Measurements from ENCODE around the gene MAPK8IP3.

Gene MAPK8IP3

DNA sequence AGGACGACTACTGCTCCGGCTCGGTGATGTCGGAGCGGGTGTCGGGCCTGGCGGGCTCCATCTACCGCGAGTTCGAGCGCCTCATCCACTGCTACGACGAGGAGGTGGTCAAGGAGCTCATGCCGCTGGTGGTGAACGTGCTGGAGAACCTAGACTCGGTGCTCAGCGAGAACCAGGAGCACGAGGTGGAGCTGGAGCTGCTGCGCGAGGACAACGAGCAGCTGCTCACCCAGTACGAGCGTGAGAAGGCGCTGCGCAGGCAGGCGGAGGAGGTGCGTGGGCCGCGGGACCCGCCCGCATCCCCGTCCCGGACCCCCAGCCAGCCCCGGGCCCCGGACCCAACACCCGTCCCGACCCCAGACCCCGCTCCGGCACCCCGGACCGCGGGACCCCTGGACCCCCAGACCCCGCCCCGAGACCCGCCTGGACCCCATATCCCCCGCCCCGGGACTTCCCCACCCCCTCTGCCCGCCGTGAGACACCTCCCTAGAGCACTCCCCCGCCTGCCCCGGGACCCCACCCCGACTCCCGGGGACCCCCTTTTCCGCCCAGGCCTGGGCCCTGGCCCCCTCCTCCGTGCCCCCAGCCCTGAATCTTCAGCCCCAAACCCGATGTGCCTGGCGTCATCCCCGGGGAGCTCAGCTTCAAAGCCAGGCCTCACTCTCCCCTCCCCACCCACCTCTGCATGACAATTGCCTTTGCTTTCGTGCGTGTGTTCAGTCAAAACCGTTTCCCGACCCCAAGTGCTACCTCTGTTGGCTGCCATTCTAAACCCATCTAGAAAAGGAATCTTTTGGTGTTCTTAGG is 594 bp downstream of the MAPK8IP3 start:
- TF ChIP-seq, protein P1, sequence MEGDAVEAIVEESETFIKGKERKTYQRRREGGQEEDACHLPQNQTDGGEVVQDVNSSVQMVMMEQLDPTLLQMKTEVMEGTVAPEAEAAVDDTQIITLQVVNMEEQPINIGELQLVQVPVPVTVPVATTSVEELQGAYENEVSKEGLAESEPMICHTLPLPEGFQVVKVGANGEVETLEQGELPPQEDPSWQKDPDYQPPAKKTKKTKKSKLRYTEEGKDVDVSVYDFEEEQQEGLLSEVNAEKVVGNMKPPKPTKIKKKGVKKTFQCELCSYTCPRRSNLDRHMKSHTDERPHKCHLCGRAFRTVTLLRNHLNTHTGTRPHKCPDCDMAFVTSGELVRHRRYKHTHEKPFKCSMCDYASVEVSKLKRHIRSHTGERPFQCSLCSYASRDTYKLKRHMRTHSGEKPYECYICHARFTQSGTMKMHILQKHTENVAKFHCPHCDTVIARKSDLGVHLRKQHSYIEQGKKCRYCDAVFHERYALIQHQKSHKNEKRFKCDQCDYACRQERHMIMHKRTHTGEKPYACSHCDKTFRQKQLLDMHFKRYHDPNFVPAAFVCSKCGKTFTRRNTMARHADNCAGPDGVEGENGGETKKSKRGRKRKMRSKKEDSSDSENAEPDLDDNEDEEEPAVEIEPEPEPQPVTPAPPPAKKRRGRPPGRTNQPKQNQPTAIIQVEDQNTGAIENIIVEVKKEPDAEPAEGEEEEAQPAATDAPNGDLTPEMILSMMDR (IDR thresholded peaks at IDR 0.05; ENCODE audit: low read depth, low read length), result no peak
- DNase-seq (ENCODE audit: extremely low read depth, low read depth), result no peak

DNA sequence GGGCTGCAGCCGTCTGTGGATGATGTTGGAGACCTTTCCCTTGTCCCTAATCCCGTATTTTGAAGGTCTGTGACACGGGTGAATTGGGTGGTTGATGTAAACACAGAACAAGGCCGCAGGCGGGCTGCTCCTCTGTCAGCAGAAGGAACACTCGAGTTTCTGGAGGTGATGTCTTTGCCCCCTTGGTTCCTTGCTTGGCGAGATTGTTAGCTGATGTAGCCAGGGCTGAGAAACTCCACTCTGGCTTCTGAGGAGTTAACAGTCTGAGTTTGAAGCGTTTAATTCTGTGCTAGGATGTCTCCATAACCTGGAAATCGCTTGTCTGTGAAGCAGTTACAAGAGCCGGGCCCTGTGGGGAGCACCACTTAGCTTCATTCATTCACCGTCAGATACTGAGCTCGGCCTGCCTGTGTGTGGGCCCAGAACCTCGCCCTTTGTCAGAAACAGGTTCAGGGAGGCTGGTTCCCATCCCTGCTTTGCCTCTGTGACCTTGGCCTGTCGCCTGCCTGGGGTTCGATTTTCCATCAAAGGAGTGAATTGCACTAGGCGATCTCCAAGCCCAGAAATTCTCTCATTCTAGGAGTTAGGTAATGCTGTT is 1.3 kb downstream of the MAPK8IP3 start:
- no peak for DNase-seq (ENCODE audit: extremely low read depth, low read depth)
- TF ChIP-seq, protein P1 (IDR thresholded peaks at IDR 0.05; ENCODE audit: low read depth, low read length), result no peak

DNA sequence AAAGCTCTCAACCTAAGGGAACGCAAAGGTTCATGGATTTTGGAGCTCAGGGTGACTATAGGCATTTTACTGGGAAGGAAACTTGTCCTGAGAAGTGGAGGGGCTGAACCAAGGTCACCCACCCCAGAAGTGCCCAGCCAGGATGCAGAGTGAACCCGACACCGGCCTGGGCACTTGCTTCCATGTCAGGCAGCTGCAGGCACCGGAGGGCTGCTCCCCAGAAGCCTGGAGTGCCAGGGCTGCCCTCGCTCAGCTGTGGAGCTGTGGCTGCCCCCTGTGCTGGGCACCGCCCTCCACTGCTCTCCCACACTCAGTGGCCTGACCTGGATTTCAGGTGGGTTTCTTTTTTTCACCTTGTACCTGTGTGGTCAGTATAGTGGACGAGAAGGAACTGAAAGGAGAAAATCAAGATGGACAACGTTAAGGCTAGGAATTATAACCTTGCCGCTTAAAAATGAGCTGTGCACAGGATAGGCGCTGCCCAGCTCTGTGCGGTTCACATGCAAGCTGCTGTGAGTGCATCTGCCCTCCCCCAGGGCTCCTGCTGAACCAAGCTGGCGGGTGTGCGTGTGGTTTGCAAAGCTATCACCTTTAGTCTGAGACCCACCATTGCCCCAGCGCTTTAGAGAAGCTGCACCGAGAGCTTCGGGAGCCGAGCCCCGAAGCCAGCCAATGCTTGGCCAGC is 2.2 kb downstream of the MAPK8IP3 start:
- TF ChIP-seq, protein P1 (IDR thresholded peaks at IDR 0.05; ENCODE audit: low read depth, low read length), result no peak
- no peak for DNase-seq (ENCODE audit: extremely low read depth, low read depth)

DNA sequence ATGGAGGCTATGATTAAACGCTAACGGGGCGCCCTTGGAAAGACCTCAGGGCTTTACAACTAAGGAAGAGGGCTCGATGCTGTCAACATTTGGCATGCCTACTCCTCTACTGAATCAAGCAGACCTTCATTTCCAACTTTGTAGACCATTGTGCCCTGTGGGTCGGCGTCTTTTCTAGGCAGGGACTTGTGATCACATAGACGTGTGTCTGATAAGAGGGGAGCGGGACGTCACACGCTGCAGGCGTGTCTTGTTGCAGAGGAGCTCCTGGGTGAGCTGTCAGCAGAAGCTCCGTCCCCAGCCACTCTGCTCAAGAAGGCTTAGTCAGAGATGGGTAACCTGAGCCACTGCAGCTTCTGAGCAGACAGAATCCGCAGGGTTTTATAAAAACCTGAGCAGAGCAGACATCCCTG is 2.8 kb downstream of the MAPK8IP3 start:
- no peak for DNase-seq (ENCODE audit: extremely low read depth, low read depth)
- TF ChIP-seq, protein P1 (IDR thresholded peaks at IDR 0.05; ENCODE audit: low read depth, low read length), result no peak

DNA sequence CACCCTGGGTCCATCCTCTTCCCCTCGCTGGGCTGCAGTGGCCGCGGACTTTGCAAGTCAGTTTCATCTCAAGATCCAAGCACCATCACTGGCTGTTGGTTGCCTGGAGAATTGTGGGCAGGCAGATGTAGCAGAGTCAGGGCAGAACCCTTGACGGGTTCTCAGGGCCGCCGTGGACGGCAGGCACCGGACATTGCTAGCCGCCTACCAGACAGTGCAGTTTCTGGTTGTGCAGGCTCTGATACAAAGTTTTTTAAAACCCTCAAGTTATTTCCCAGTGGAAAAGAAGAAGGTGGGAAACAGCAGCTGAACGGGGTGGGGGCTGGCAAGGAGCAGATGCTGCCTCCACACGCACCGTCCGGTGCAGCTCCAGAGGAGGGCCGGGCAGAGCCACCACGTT is 3.4 kb downstream of the MAPK8IP3 start:
- TF ChIP-seq, protein P1 (IDR thresholded peaks at IDR 0.05; ENCODE audit: low read depth, low read length), result no peak
- no peak for DNase-seq (ENCODE audit: extremely low read depth, low read depth)

DNA sequence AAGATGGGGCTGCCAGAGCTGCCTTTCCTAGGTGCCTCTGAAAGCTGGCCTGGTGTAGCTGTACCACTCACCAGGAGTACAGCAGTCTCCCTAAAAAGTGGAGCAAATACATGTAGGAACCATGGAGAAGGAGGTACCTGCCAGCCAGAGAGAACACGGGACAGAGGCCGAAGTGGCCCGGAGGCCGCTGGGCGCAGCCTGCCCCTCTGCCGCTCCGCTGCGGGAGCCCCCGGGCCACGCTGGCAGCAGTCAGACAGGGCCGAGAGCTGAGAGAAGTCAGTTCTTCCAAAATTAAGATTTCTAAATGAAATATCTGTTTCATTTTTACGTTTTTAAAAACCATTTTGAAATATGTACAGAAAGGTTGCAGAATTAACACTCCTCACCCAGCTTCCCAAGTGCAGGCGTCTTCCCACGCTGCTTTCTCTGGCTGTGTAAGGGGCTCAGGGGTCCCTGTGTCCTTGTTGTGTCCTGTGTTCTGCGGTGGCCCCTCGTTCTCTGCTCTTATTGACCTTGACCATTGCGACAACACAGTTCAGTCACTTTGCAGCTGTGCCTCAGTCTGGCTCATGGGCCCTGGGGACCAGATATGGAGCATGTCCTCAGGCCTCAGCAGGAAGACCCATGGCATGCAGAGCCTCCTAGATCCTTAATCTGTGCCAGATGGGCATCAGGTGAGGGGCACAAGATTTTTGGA is 5.0 kb downstream of the MAPK8IP3 start:
- no peak for DNase-seq (ENCODE audit: extremely low read depth, low read depth)
- TF ChIP-seq, protein P1 (IDR thresholded peaks at IDR 0.05; ENCODE audit: low read depth, low read length), result no peak

Data from AG09319 (cell line).